C4-2B (cell line): ENCODE data around the gene FCER2.

Experiments
- CTCF ChIP-seq: fragments of 450-650 bp; conservative IDR thresholded peaks from 2 replicates; pipeline ENCODE4 v1.5.1; 2017; ENCODE audit warnings: mild to moderate bottlenecking
- ZFX ChIP-seq: fragments of 450-650 bp; IDR thresholded peaks from 2 replicates; pipeline ENCODE4 v1.6.1; 2017

- no peak for TF ChIP-seq CTCF
- TF ChIP-seq ZFX = no peak
Measured at GRCh38 chr19:7737215-7737614, 35.3 kb upstream of the FCER2 start.
